Stimulated activated CD8-positive, alpha-beta memory T cell treated with anti-CD3 and anti-CD28 coated beads, Interleukin-15, amount 100 ng/mL, for 1 hour (primary cell): ENCODE measurements around the gene FGFR3.

Experiments used
- DNase-seq: peaks from one replicate; pipeline ENCODE4 v3.0.0-alpha.2; 2020; ENCODE audit warnings: low read depth

Gene FGFR3

DNA sequence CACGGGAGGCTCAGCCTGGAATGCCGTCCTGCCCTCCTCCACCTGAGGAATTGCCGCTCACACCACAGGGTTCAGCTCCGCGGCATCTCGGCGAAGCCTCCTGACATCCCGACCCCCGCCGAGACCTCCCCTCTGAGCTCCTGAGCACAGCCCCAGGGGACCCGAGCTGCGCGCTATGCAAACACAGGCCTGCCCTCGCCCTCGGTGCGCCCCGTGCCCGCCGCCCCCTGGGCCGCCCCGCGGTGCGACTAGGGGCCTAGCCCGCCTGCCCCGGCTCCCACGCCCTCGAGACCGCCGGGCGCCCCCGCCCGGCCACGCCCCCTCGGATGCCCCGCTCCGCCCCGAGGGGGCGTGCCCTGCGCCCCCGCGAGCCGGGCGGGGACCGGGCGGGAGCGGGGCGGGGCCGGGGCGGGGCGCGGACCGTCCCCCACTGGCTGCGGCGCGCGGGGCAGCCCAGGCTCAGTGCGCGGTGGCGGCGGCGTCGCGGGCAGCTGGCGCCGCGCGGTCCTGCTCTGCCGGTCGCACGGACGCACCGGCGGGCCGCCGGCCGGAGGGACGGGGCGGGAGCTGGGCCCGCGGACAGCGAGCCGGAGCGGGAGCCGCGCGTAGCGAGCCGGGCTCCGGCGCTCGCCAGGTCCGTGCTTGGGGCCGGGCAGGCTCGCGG, at the start of gene FGFR3:
Gene FGFR3 (plus strand): TSS at position 462 of the 664 bp plus-strand sequence. CDS start 642 bp downstream, outside the sequence.
- DNase-seq = no peak

- DNase-seq = no peak
Measured at GRCh38 chr4:1743551-1743950, 49.5 kb upstream of the FGFR3 start.

GRCh38 chr4:1743975-1744374, 49.1 kb upstream of the FGFR3 start:
- no peak for DNase-seq

GRCh38 chr4:1744552-1744951, 48.5 kb upstream of the FGFR3 start:
- DNase-seq = no peak

DNA sequence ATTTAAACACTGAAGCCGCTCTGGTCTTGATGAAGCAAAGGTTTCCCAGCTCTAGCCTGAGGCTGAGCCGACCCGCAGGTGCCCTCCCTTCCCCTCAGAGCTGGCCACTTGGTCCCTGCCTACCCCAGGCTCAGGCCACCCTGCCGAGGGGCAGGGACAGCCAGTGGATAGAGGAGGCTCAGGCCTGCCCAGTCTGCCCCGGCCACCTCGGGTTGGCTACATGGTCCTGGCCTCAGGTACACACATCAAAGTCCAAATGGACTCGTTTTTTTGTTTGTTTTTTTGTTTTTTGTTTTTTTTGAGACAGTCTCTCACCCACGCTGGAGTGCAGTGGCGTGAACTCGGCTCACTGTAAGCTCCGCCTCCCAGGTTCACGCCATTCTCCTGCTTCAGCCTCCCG, 47.9 kb upstream of the FGFR3 start:
- no peak for DNase-seq

DNA sequence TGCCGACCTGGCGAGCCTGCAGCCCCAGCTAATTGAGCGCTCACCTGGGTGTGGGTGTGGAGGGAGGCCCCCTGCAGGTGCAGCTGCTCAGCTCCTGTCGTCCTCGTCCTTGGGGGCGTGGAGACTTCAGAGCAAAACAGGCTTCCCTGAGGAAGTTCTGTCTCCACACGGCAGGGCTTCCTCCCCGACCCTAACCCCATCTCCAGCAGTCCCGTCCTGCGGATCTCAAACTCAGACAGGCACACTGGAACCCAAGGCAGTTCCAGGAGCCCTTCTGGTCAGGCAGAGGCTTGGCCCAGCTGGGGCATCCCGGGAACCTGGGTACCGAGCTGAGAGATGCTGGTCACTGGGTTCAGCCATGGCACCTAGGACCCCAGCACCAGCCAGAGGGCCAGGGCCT, 47.4 kb upstream of the FGFR3 start:
- DNase-seq = no peak

DNA sequence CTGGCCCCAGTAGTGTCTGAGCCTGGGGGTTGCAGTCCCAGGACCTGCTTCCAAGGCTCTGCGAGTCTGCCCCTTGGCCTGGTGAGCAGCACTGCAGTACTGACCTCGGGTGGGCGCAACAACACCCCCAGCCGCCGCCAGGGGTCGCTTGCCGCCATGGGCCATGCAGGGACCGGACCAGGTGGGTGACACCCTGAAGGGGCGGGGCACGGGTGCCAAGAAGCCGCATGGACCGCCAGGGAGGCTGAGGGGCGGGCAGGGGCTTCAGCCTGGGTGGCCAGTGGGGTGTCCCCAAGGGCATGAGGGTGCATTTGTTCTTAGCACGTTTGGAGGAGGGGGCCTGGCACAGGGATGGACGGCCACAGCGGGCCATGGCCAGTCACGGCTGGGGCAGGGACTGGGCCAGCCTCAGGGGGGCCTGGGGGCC, 46.8 kb upstream of the FGFR3 start:
- DNase-seq = peak; percentile 57

DNA sequence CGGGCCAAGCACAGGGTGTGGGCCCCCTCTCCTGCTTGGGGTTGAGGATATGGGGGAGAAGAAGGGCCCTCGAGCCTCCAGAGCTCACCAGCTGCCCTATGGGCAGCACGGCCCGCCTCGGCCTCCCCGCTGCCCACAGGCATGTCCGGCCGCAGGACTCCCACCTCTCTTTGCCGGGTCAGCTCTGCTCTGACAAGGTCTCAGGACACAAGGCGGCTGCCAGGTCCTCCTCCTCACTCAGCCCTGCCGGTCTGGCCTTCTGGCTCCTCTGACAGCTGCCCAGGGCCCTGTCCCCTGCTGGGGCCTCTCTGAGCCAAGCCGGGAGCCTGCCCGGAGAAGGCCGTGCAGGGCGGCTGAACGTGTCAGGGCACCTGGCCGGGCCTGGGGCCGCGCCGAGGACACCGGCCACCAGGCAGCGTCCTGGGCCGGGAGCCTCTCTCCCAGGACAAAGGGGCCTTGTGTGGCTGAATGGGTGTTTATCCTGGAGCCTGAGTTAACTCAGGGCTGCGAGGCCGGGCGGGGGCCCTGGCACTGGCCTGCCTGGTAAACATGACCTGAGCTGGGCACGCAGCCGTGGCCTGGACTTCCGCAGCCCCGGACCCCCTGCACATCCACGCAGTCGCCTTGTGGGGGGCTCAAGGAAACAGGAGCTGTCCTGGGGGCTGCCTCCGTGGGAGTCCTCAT, 46.0 kb upstream of the FGFR3 start:
- no peak for DNase-seq

DNA sequence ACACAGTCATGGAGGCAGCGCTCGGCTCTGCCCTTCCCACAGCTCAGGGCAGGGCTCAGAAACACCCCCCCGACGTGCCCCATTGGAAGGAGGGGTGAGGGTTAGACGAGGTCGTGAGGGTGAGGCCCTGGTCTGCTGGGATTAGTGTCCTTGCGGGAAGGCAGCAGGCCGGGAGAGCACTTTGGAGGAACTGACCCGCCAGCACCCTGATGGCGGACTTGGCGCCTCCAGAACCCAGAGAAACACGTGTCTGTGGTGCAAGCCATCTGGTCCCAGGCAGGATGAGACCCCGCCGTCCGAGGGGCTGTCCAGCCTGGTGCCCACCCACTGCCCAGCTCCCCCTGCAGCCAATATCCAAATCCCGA, 45.5 kb upstream of the FGFR3 start:
- no peak for DNase-seq

DNA sequence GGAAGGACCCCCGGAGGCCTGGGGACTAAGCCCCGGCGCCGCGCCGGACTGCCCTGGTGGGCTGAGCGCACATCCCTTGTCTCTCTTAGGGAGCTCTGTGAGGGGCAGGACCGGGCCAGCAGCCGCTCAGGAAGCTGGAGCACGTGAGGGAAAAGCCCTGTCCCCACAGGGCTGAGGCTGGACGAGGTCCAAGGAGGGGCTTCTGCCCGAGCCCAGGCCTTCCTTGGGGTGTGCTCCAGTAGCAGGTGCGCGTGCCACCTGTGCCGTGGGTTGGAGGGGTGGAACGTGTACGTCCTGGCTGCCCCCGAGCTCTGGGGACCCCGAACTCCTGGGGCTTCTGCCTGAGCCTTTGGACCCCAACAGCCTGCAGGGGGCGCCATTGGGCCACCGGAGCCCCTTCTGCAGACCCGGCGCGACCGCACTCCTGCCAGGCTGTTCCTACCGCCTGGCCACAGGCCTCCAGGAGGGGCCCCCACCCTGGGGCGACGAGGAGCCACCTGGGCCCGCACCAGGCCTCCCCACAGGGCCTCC, 44.6 kb upstream of the FGFR3 start:
- DNase-seq = peak; percentile 63

GRCh38 chr4:1749370-1749769, 43.7 kb upstream of the FGFR3 start:
- DNase-seq = no peak

GRCh38 chr4:1749826-1750225, 43.3 kb upstream of the FGFR3 start:
- DNase-seq = no peak

DNA sequence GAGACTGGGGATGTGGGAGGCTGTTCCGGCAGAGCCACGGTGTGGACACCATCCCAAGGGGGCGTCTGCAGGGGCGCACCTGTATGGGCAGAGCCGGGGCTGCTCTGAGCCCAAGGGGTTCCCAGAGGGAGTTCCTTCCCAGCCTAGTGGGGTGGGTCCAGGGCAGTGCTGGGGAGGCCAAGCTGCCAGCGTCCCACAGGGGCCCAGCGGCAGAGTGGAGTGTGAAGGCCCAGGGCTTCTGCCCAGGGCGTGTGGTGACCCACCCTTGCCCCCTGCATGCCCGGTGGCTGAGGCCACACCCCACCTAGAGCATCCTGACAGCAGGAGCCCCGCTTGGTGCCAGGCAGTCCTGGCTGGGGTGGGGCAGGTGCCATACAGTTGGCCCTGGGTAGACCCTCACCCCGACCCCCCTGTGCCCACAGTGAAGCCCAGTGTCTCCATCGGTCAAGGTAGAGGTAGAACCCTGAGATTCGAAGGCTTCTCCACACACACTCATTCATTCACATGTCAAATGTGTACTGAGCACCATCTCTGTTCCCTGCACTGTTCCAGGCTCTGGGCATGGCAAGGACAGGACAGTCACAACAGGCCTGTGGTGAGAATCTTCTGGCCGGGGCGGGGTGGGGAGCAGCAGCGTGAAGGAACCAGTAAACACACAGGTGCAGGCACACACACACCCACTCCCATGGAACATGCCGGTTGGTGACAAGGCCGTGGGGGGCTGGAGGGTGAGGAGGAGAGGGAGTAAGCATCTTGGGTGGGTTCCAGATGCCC, 42.5 kb upstream of the FGFR3 start:
- no peak for DNase-seq

DNA sequence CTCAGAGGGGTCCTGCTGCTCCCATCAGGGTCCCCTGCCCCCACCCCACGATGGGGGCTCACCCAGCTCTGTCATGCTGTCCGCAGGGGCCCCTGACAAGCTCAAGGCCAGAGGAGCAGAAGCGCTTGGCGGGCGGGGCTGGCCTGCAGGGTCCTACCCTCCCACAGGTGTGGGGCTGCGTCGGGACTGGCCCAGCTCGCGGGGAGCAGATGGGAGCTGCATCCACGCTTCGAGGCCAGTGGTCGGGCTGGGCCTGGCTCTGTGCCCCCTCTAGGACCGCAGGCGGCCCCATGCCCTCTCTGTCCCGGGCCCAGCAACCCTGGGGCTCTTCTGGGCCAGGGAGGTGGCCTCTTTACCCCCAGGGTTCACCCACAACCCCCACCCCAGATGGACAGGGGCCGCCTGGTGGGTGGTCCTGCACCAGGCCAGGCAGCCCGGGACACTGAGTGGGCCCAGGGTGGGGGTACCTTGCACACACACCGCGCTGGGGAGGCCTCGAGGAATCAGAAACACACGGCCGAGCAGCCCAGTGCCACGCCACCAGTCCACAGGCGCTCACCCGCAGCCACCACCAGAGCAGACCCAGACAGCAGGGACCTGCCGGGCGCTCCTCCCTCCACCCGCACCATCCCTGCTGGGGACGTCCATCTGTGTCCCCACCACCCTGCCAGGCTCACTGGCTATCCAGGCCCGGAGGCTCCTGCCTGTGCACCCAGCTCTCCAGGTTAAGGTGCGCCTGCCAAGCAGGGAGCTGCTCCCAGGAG, 41.8 kb upstream of the FGFR3 start:
- no peak for DNase-seq

- DNase-seq = no peak
Measured at GRCh38 chr4:1751919-1752283, 41.2 kb upstream of the FGFR3 start.

GRCh38 chr4:1752284-1753041, 40.6 kb upstream of the FGFR3 start:
- DNase-seq = no peak

- no peak for DNase-seq
Measured at GRCh38 chr4:1753294-1753696, 39.8 kb upstream of the FGFR3 start.

- no peak for DNase-seq
Measured at GRCh38 chr4:1753697-1754311, 39.3 kb upstream of the FGFR3 start.

DNA sequence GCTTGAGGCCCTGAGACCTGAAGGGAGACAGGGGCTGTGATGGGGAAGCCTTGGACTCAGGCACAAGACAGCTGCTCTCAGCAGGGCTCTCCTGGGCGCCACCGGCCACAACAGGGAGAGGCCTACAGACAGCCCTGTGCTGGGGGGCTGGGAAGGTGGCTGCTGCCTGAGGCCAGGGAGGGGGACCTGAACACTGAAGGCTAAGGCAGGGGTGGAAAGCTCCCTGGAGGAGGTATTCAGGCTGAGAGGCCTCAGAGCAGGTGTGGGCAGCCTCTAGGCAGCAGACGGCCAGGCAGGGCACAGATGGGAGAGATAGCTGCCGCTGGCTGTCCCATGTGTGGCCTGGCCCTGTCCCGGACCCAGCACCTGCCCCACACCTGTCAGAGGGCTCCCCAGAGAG, 38.8 kb upstream of the FGFR3 start:
- DNase-seq = no peak

DNA sequence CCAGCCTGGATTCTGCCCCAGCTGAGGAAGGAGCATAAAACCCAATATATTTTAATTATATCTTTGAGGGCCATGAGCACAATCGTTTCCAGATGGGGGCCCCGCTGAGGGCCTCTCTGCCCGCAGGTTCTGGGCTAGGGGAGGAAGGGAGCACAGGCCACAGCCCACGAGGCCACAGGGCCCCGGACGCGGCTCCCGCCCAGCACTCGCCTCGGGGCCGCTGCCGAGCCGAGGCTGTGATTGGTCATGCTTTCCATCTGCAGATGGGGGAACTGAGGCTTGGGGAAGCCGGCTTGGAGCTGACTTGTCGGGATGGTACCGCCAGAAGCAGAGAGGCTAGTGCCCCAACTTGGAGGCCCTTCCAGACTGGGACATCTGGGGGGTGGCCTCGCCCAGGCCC, 37.8 kb upstream of the FGFR3 start:
- DNase-seq = no peak

DNA sequence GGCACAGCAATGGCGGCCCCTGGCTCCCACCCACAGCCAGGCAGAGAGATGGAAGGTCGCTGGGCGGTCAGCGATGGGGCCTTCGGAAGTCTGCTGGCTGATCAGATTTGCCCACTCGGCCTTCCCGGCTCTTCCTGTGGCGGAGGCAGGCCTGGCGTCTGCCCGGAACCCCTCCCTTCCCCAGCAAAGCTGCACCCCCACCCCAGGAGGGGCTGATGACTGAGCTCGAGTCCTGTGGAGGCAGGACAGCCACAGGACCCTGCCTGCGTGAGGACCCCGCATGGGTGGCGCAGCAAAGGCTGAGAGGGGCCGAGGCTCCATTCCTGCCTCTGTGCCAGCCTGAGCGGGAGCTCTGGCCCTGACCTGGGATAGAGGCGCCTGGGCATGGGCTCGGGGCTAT, 37.0 kb upstream of the FGFR3 start:
- no peak for DNase-seq
